A673 (cell line): ENCODE data around the gene LRRC18.

ENCODE experiments used
- CTCF ChIP-seq: fragments of 300-800, 200-600 bp; sonication (generic); conservative IDR thresholded peaks from 2 replicates; pipeline ENCODE4 v1.5.1; 2017; ENCODE audit warnings: low read depth, mild to moderate bottlenecking, antibody characterized with exemption, low read length, moderate library complexity, mixed read lengths
- EZH2 ChIP-seq: fragments of 200-600 bp; sonication (generic); IDR thresholded peaks from 2 replicates; pipeline ENCODE4 v1.6.1; 2017; ENCODE audit warnings: borderline replicate concordance, low read depth, mild to moderate bottlenecking, mixed read lengths, antibody characterized with exemption, low read length; ENCODE audit not compliant: poor library complexity, severe bottlenecking

GRCh38 chr10:48904861-48905260 lies 34.8 kb downstream of the LRRC18 start:
- no peak for TF ChIP-seq CTCF
- no peak for TF ChIP-seq EZH2
